GM12878 (cell line): ENCODE data around the gene HMCES. TPM values are rescaled to one million over a fixed set of nuclear protein-coding genes. Genes with fewer than 3 reads are reported as not detected.

Experiments
- ATAC-seq: fragments of 200-7000 bp; cut with Tn5 transposase; 3 replicates; pipeline ENCODE4 v1.9.1; 2020; ENCODE audit warnings: mild to moderate bottlenecking, moderate library complexity
- BruUV-seq: library from RNA; stranded (reverse); fragments of 400-500 nt; replicated peaks from 2 replicates; lab custom pipeline; 2021; lab: Mats Ljungman, UMichigan
- CTCF ChIA-PET: fragments of 300-600 bp; sonication (Branson Sonifier 250); formaldehyde crosslinking; extraction: SDS; loops from one replicate; lab custom pipeline; 2021; ENCODE audit warnings: inconsistent platforms; lab: Yijun Ruan, JAX
- POLR2A ChIA-PET: fragments of 350-600 bp; formaldehyde crosslinking; extraction: SDS; loops from one replicate; lab custom pipeline; 2021; ENCODE audit warnings: inconsistent platforms; lab: Charles Lee
- RAD21 ChIA-PET: fragments of 300-600 bp; sonication (Branson Sonifier 250); formaldehyde crosslinking; loops from one replicate; lab custom pipeline; 2023; ENCODE audit warnings: antibody characterized with exemption; ENCODE audit not compliant: unreplicated experiment; lab: Charles Lee
- SMC1A ChIA-PET: fragments of 300-600 bp; sonication (Branson Sonifier 250); formaldehyde crosslinking; loops from one replicate; lab custom pipeline; 2023; ENCODE audit not compliant: unreplicated experiment, uncharacterized antibody; lab: Charles Lee
- DNase-seq: peaks from one replicate; pipeline ENCODE4 v3.0.0-alpha.2; 2011; ENCODE audit warnings: low read depth, low spot score
- FAIRE-seq: peaks from 3 replicates; lab custom pipeline; 2011; peaks lifted over from hg19 to GRCh38; lab: Jason Lieb, UNC
- H2AFZ ChIP-seq: 2 replicates; pipeline ENCODE4 v1.6.0; 2011; ENCODE audit warnings: low read depth, low read length, control low read depth; ENCODE audit not compliant: control insufficient read depth
- H3K27ac ChIP-seq: 2 replicates; pipeline ENCODE4 v1.5.1; 2011; ENCODE audit warnings: control low read depth; ENCODE audit not compliant: control insufficient read depth, insufficient read depth
- H3K27me3 ChIP-seq, 2 experiments: replicated peaks in 1 of 2; 2 replicates each; pipeline versions ENCODE4 v1.6.0 to v1.6.1; 2011; ENCODE audit warnings: low read length in 1 of 2; ENCODE audit not compliant: control insufficient read depth in 2 of 2, insufficient read depth in 2 of 2
- H3K36me3 ChIP-seq, 2 experiments: 2 replicates each; pipeline ENCODE4 v1.5.1; 2011; ENCODE audit warnings: low read length in 1 of 2; ENCODE audit not compliant: control insufficient read depth in 2 of 2, insufficient read depth in 2 of 2
- H3K4me1 ChIP-seq: 2 replicates; pipeline ENCODE4 v1.6.1; 2011; ENCODE audit warnings: mild to moderate bottlenecking, low read length, moderate library complexity, mixed read lengths; ENCODE audit not compliant: control insufficient read depth, insufficient read depth
- H3K4me2 ChIP-seq: 2 replicates; pipeline ENCODE4 v1.6.0; 2011; ENCODE audit warnings: control low read depth; ENCODE audit not compliant: control insufficient read depth, insufficient read depth
- H3K4me3 ChIP-seq: fragments of 200-600 bp; sonication (generic); 2 replicates; pipeline ENCODE4 v1.5.1; 2016
- H3K79me2 ChIP-seq: 2 replicates; pipeline ENCODE4 v1.6.0; 2011; ENCODE audit warnings: low read length; ENCODE audit not compliant: control insufficient read depth, insufficient read depth
- H3K9ac ChIP-seq: 2 replicates; pipeline ENCODE4 v1.8.0; 2011; ENCODE audit warnings: low read length, control low read depth, mixed read lengths; ENCODE audit not compliant: control insufficient read depth, insufficient read depth
- H3K9me3 ChIP-seq: replicated peaks from 3 replicates; pipeline ENCODE4 v1.5.1; 2011; ENCODE audit warnings: mild to moderate bottlenecking, low read length; ENCODE audit not compliant: control insufficient read depth, insufficient read depth
- H4K20me1 ChIP-seq: 2 replicates; pipeline ENCODE4 v1.6.0; 2011; ENCODE audit not compliant: control insufficient read depth, insufficient read depth
- EED ChIP-seq: sonication (generic); IDR thresholded peaks from 2 replicates; pipeline ENCODE4 v1.6.1; 2016; ENCODE audit warnings: antibody characterized with exemption, low read depth
- ELK1 ChIP-seq: IDR thresholded peaks from 2 replicates; pipeline ENCODE4 v1.6.1; 2012; ENCODE audit warnings: low read depth, low read length, improper control_type of control experiment
- HDAC2 ChIP-seq: fragments of 200-600 bp; sonication (generic); IDR thresholded peaks from 2 replicates; pipeline ENCODE4 v1.6.1; 2017
- IKZF1 ChIP-seq: fragments of 450-650 bp; conservative IDR thresholded peaks from 2 replicates; pipeline ENCODE4 v1.6.1; 2017; ENCODE audit warnings: antibody characterized with exemption, mild to moderate bottlenecking
- IKZF2 ChIP-seq, 2 experiments: fragments of 450-650 bp; IDR thresholded peaks; 2 replicates each; pipeline ENCODE4 v1.6.1; 2017; ENCODE audit warnings: mild to moderate bottlenecking in 2 of 2, moderate library complexity in 2 of 2
- MLLT1 ChIP-seq: fragments of 450-650 bp; IDR thresholded peaks from 2 replicates; pipeline ENCODE4 v1.6.1; 2016; ENCODE audit warnings: mild to moderate bottlenecking
- MTA3 ChIP-seq: IDR thresholded peaks from 2 replicates; pipeline ENCODE4 v1.6.1; 2012; ENCODE audit warnings: low read length, inconsistent platforms, borderline replicate concordance
- NR2C1 ChIP-seq: fragments of 450-650 bp; IDR thresholded peaks from 2 replicates; pipeline ENCODE4 v1.6.1; 2017; ENCODE audit warnings: antibody characterized with exemption, mild to moderate bottlenecking, moderate library complexity
- PKNOX1 ChIP-seq: fragments of 450-650 bp; IDR thresholded peaks from 2 replicates; pipeline ENCODE4 v1.6.1; 2016; ENCODE audit warnings: mild to moderate bottlenecking
- POLR2AphosphoS5 ChIP-seq: IDR thresholded peaks from 2 replicates; pipeline ENCODE4 v1.6.1; 2011; ENCODE audit warnings: mild to moderate bottlenecking, low read length, inconsistent platforms
- RB1 ChIP-seq: fragments of 450-650 bp; formaldehyde crosslinking; IDR thresholded peaks from 2 replicates; pipeline ENCODE4 v1.6.1; 2017; ENCODE audit warnings: mild to moderate bottlenecking, borderline replicate concordance
- SIN3A ChIP-seq: IDR thresholded peaks from 2 replicates; pipeline ENCODE4 v1.6.1; 2012; ENCODE audit warnings: low read depth, low read length, improper control_type of control experiment
- SMARCA5 ChIP-seq: fragments of 450-650 bp; IDR thresholded peaks from 2 replicates; pipeline ENCODE4 v1.6.1; 2017; ENCODE audit warnings: mild to moderate bottlenecking
- SP1 ChIP-seq: IDR thresholded peaks from one replicate; pipeline ENCODE4 v1.6.1; 2011; ENCODE audit warnings: low read depth, low read length
- STAT3 ChIP-seq: IDR thresholded peaks from 2 replicates; pipeline ENCODE4 v1.6.1; 2011; ENCODE audit warnings: low read depth, low read length, improper control_type of control experiment
- TCF7 ChIP-seq: IDR thresholded peaks from 2 replicates; pipeline ENCODE4 v1.6.1; 2014; ENCODE audit warnings: antibody characterized with exemption, borderline replicate concordance
- ZBTB11 ChIP-seq: fragments of 450-650 bp; formaldehyde crosslinking; IDR thresholded peaks from 2 replicates; pipeline ENCODE4 v1.5.0; 2022; ENCODE audit warnings: mild to moderate bottlenecking, missing genetic modification characterization
- ZNF24 ChIP-seq: fragments of 450-650 bp; IDR thresholded peaks from 2 replicates; pipeline ENCODE4 v1.6.1; 2017; ENCODE audit warnings: antibody characterized with exemption, mild to moderate bottlenecking
- WGBS: methylation state at CpG from one replicate; pipeline ENCODE4 v1.1.6; 2016; ENCODE audit warnings: low lambda C conversion rate; ENCODE audit not compliant: insufficient replicate concordance, insufficient coverage; ENCODE audit errors: missing lambda C conversion rate; 5-methylcytosine and 5-hydroxymethylcytosine counted together
- in situ Hi-C: fragments of 300-500 bp; cut with MboI; formaldehyde crosslinking; loops from 9 replicates; pipeline ENCODE4 v1.14.3; 2018; ENCODE audit warnings: mixed read lengths
- intact Hi-C: fragments of 100-400 bp; cut with micrococcal nuclease; formaldehyde crosslinking; loops from one replicate; pipeline ENCODE4 v1.14.2; 2022; ENCODE audit not compliant: unreplicated experiment
- polyA plus RNA-seq, 11 experiments: library from polyadenylated mRNA; depleted of rRNA in 4 of 11; unstranded in 6 of 11; stranded (reverse) in 5 of 11; fragments of >200 nt; fragmentation: Nextera tagmentation in 4 of 11; fragmentation: Illumina TruSeq in 1 of 11; extraction: Ambion mirVana in 4 of 11; extraction: Trizol in 1 of 11; gene quantifications; 1 replicate in 1 of 11; 2 replicates in 10 of 11; pipeline versions ENCODE4 v1.2.1 to v1.2.3, GENCODE V29; 2011 to 2016; ENCODE audit warnings: inconsistent platforms in 2 of 11, missing spikeins in 2 of 11, low read depth in 1 of 11
- total RNA-seq, 4 experiments: library from RNA; depleted of rRNA in 3 of 4; stranded (reverse); fragments of >200 nt in 3 of 4; fragmentation: Illumina TruSeq in 1 of 4; extraction: Trizol in 1 of 4; gene quantifications; 2 replicates each; pipeline versions ENCODE4 v1.2.1 to v1.2.3, GENCODE V29; 2013 to 2021

HMCES gene
- total and polyA plus RNA-seq, 10 of the 15 experiments (the other 5 are each of a cell fraction or from before 2014, with no cell fraction given) = 12.4 to 49.8 (median 27.0) TPM

GRCh38 chr3:129238945-129239705 is 39.5 kb upstream of the HMCES start:
- no TSS peak for BruUV-seq
- WGBS = 55% methylated on average over 8 of the region's 8 CpGs
- POLR2A ChIA-PET = interaction anchor here (1.2 to 1.4 kb wide), 2 partner anchors 10 to 11 kb away, joined by 3 to 4 read pairs; partner anchors contain the start of gene COPG1
- no peak for TF ChIP-seq ELK1
- TF ChIP-seq STAT3 = no peak
- TF ChIP-seq SP1 = no peak
- no peak for TF ChIP-seq POLR2AphosphoS5
- TF ChIP-seq ZNF24 = no peak
- TF ChIP-seq PKNOX1 = no peak
- no peak for TF ChIP-seq ZBTB11 (CRISPR knock-in tag)
- TF ChIP-seq NR2C1 = no peak
- no peak for TF ChIP-seq MTA3
- no peak for TF ChIP-seq HDAC2
- TF ChIP-seq SIN3A = no peak
- TF ChIP-seq IKZF2 (IDR thresholded peaks at IDR 0.05) = 0 out of 4 replicates have a peak, but pooled peaks of 1 of the 2 experiments have one; percentile 19
- TF ChIP-seq IKZF1 = 0 out of 2 replicates have a peak, but pooled peaks have one; percentile 28
- 0 out of 2 replicates have a peak, but pooled peaks have one; percentile 21 for TF ChIP-seq MLLT1
- TF ChIP-seq SMARCA5 = no peak
- TF ChIP-seq RB1 = no peak
- TF ChIP-seq EED = peak; percentile 49; the same call in 1 of the 2 replicates
- TF ChIP-seq TCF7 = no peak

More at GRCh38 chr3:129238945-129239705, 39.5 kb upstream of the HMCES start:
- no peaks in the 10 kb centered on the region for H3K36me3 ChIP-seq
- H4K20me1 ChIP-seq = no peaks in the 10 kb centered on the region
- H3K9me3 ChIP-seq = no peaks in the 10 kb centered on the region
- H3K27ac ChIP-seq = no peak overlapping the region
- ChIA-PET CTCF (interaction anchor here (0.5 to 5.2 kb wide), 6 partner anchors 7 to 269 kb away, joined by 3 to 39 read pairs (median 4); no protein-coding TSS in a partner anchor), SMC1A (interaction anchor here (0.7 to 1.9 kb wide), 5 partner anchors 73 to 364 kb away, joined by 3 to 6 read pairs (median 3); no protein-coding TSS in a partner anchor), RAD21 (interaction anchor here (1.3 to 1.5 kb wide), 2 partner anchors 10 to 186 kb away, joined by 3 to 4 read pairs; partner anchors contain the start of gene COPG1)
- no peak for FAIRE-seq
- in situ Hi-C loops = no loop called here
- H2AFZ ChIP-seq = no peak overlapping the region
- no peak overlapping the region; the same call in 1 of the 2 replicates for H3K9ac ChIP-seq
- ATAC-seq = peak; percentile 81
- peak overlapping the region; percentile 74 for H3K4me2 ChIP-seq
- no peak overlapping the region; the same call in 1 of the 2 replicates for H3K4me3 ChIP-seq
- H3K4me1 ChIP-seq = peaks cover 13% of the 10 kb centered on the region
- no peak for DNase-seq
- no peaks in the 10 kb centered on the region for H3K79me2 ChIP-seq
- intact Hi-C loops = no loop called here
- H3K27me3 ChIP-seq = no peaks in the 10 kb centered on the region
